Measurements from ENCODE around the gene NOSIP. TPM values are rescaled to one million over a fixed set of nuclear protein-coding genes. Genes with fewer than 3 reads are reported as not detected.

NOSIP gene
- total RNA-seq, 1 experiment from 2014 or later, result 66.1 TPM

DNA sequence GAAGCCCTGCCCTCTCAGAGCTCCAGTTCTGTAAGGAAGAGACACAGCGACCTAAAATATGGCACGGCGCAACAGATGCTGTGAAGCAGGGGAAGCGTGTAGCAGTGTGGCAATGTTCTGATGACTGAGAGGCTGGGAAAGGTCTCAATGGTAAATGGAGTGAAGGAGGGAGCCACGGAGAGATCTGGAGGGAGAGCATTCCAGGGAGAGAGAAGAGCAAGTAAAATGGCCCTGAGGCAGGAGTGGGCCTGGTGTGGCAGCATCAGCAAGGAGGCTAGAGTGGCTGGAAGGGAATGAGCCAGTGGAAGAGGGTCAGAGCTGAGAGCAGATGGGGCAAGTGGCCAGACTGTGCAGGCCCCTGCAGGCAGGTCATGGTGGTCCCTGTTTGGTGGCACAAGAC, 36.2 kb downstream of the NOSIP start:
- intact Hi-C loops (cut with micrococcal nuclease; ENCODE audit: unreplicated experiment), result no loop called here

GRCh38 chr19:49543032-49543431, 37.3 kb downstream of the NOSIP start:
- Histone ChIP-seq H3K9me3 (ENCODE audit: control insufficient read depth, insufficient read depth, low read depth, low read length) (no peaks in the 10 kb centered on the region), H3K4me1 (ENCODE audit: control insufficient read depth, insufficient read depth, low read length) (peaks cover 3% of the 10 kb centered on the region; the same call in 1 of the 2 replicates), H3K36me3 (ENCODE audit: control insufficient read depth, insufficient read depth, low read length) (no peaks in the 10 kb centered on the region), H3K4me3 (ENCODE audit: low read depth in 2 of 2, low read length in 2 of 2) (no peak overlapping the region), H3K27me3 (ENCODE audit: control insufficient read depth, insufficient read depth, low read length) (no peaks in the 10 kb centered on the region), H3K27ac (ENCODE audit: low read length) (no peak overlapping the region)
- ChIA-PET CTCF (no interaction called here), POLR2A (interaction anchor here (0.9 kb wide), 1 partner anchor 9 kb away, joined by 3 read pairs; no protein-coding TSS in a partner anchor)
- BruUV-seq (replicated peaks), result no TSS peak
- in situ Hi-C loops (cut with HindIII; ENCODE audit: low pct_unique_long_range_greater_than_20kb, low sequenced_read_pairs), result no loop called here
- intact Hi-C loops (cut with micrococcal nuclease; ENCODE audit: unreplicated experiment), result no loop called here
- ATAC-seq (no peak), DNase-seq (ENCODE audit: low read depth, low spot score) (no peak)
- TF ChIP-seq TCF7L2 (IDR thresholded peaks at IDR 0.05; ENCODE audit: low read depth, low read length) (no peak), POLR2AphosphoS5 (IDR thresholded peaks at IDR 0.05; ENCODE audit: low read depth, low read length) (no peak), SIN3A (IDR thresholded peaks at IDR 0.05; ENCODE audit: borderline replicate concordance, insufficient read depth, low read depth, low read length) (no peak)
- TF ChIP-seq, protein P1, sequence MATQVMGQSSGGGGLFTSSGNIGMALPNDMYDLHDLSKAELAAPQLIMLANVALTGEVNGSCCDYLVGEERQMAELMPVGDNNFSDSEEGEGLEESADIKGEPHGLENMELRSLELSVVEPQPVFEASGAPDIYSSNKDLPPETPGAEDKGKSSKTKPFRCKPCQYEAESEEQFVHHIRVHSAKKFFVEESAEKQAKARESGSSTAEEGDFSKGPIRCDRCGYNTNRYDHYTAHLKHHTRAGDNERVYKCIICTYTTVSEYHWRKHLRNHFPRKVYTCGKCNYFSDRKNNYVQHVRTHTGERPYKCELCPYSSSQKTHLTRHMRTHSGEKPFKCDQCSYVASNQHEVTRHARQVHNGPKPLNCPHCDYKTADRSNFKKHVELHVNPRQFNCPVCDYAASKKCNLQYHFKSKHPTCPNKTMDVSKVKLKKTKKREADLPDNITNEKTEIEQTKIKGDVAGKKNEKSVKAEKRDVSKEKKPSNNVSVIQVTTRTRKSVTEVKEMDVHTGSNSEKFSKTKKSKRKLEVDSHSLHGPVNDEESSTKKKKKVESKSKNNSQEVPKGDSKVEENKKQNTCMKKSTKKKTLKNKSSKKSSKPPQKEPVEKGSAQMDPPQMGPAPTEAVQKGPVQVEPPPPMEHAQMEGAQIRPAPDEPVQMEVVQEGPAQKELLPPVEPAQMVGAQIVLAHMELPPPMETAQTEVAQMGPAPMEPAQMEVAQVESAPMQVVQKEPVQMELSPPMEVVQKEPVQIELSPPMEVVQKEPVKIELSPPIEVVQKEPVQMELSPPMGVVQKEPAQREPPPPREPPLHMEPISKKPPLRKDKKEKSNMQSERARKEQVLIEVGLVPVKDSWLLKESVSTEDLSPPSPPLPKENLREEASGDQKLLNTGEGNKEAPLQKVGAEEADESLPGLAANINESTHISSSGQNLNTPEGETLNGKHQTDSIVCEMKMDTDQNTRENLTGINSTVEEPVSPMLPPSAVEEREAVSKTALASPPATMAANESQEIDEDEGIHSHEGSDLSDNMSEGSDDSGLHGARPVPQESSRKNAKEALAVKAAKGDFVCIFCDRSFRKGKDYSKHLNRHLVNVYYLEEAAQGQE (IDR thresholded peaks at IDR 0.05; ENCODE audit: insufficient read depth in 1 of 2, low read depth in 2 of 2, low read length in 1 of 2), result no peak
- TF ChIP-seq, protein P2, sequence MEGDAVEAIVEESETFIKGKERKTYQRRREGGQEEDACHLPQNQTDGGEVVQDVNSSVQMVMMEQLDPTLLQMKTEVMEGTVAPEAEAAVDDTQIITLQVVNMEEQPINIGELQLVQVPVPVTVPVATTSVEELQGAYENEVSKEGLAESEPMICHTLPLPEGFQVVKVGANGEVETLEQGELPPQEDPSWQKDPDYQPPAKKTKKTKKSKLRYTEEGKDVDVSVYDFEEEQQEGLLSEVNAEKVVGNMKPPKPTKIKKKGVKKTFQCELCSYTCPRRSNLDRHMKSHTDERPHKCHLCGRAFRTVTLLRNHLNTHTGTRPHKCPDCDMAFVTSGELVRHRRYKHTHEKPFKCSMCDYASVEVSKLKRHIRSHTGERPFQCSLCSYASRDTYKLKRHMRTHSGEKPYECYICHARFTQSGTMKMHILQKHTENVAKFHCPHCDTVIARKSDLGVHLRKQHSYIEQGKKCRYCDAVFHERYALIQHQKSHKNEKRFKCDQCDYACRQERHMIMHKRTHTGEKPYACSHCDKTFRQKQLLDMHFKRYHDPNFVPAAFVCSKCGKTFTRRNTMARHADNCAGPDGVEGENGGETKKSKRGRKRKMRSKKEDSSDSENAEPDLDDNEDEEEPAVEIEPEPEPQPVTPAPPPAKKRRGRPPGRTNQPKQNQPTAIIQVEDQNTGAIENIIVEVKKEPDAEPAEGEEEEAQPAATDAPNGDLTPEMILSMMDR (IDR thresholded peaks at IDR 0.05), result no peak

More for the DNA sequence above, 36.2 kb downstream of the NOSIP start:
- Histone ChIP-seq H3K4me1 (ENCODE audit: control insufficient read depth, insufficient read depth, low read length) (peaks cover 3% of the 10 kb centered on the region; the same call in 1 of the 2 replicates), H3K9me3 (ENCODE audit: control insufficient read depth, insufficient read depth, low read depth, low read length) (no peaks in the 10 kb centered on the region), H3K4me3 (ENCODE audit: low read depth in 2 of 2, low read length in 2 of 2) (no peak overlapping the region), H3K27ac (ENCODE audit: low read length) (no peak overlapping the region), H3K36me3 (ENCODE audit: control insufficient read depth, insufficient read depth, low read length) (no peaks in the 10 kb centered on the region), H3K27me3 (ENCODE audit: control insufficient read depth, insufficient read depth, low read length) (no peaks in the 10 kb centered on the region)
- ChIA-PET CTCF (no interaction called here), POLR2A (interaction anchor here (0.6 kb wide), 1 partner anchor 23 kb away, joined by 4 read pairs; no protein-coding TSS in a partner anchor)
- DNase-seq (ENCODE audit: low read depth, low spot score) (no peak), ATAC-seq (no peak)
- TF ChIP-seq, protein P2 (IDR thresholded peaks at IDR 0.05), result no peak
- TF ChIP-seq, protein P1 (IDR thresholded peaks at IDR 0.05; ENCODE audit: insufficient read depth in 1 of 2, low read depth in 2 of 2, low read length in 1 of 2), result no peak
- TF ChIP-seq POLR2AphosphoS5 (IDR thresholded peaks at IDR 0.05; ENCODE audit: low read depth, low read length), result no peak
- no TSS peak for BruUV-seq (replicated peaks)
- in situ Hi-C loops (cut with HindIII; ENCODE audit: low pct_unique_long_range_greater_than_20kb, low sequenced_read_pairs), result no loop called here
